ENCODE measurements around the gene TEKTIP1.

GRCh38 chr19:3589439-3589838 lies 50.5 kb downstream of the TEKTIP1 start:
- TF ChIP-seq CTCF (IDR thresholded peaks at IDR 0.05; ENCODE audit: insufficient read depth, low read depth, low read length), result no peak
- TF ChIP-seq EZH2 (IDR thresholded peaks at IDR 0.05; ENCODE audit: insufficient read depth, low read length), result no peak
